ENCODE measurements around the gene SCD5. TPM values are rescaled to one million over a fixed set of nuclear protein-coding genes. Genes with fewer than 3 reads are reported as not detected.

SCD5 gene
- total RNA-seq, 1 experiment from 2014 or later = 24.2 TPM

DNA sequence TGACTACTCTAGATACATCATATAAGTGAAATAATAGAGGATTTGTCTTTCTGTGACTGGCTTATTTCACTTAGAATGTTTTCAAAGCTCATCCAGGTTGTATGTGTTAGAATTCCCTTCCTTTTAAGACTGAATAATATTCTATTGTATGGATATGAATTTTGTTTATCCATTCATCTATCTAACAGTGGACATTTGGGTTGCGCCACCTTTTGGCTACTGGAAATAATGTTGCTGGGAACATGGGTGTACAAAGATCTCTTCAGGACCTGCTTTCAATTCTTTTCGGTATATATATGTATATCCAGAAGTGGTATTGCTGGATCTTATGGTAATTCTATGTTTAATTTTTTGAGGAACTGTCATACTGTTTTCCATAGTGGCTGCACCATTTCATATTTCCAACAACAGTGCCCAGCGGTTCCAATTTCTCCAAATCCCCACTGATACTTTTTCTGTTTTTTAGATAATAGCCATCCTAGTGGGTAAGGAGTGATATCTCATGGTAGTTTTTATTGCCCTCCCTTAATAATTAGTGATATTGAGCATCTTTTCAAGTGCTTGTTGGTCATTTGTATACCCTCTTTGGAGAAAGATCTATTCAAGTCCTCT, 3.4 kb upstream of the SCD5 start:
- peak; percentile 53 for DNase-seq (ENCODE audit: low read depth, low spot score)
- in situ Hi-C loops (cut with HindIII; ENCODE audit: low pct_unique_long_range_greater_than_20kb, low sequenced_read_pairs) = no loop called here

DNA sequence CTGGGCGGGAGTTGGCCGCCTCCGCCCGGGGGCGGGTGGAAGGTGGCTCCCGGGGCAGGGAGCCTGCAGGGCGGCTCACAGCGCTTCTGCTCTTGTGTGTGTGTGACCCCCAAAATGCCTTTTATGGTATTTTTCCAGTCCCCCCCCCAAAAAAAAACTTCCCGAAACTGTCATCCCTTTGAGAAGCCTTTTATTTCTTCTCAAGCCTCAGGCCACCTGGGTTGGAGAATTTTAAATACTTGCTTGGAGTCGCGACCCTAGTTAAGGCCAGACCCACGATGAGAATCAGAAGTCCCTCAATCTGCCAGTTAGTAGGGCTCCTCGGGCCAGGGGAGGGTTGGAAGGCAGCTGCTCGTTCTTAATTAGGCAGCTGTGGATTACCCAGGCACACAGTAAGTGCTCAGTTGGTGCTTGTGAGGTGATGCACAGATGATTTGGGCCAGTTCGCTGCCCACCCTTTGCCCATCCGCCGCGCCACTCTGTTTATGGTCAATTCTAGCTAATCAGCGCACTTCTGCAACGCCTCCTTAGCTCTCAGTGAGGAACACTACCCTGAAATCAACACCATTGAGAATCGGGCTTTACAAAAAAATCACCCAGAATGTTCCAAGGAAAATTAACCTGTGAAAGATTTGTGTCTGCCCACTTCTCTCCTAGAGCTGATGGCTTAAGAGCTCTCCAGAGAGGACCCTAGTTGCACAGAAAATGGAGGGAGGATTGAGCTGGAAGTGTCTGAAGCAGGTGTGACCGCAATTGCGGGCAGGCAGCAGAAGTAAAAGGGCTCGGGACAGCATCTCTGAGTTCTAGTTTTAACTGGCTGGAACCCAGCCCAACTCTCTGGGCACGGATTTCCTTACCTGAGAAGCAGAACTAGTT, 648 bp upstream of the SCD5 start:
- in situ Hi-C loops (cut with HindIII; ENCODE audit: low pct_unique_long_range_greater_than_20kb, low sequenced_read_pairs) = no loop called here
- DNase-seq (ENCODE audit: low read depth, low spot score) = no peak

DNA sequence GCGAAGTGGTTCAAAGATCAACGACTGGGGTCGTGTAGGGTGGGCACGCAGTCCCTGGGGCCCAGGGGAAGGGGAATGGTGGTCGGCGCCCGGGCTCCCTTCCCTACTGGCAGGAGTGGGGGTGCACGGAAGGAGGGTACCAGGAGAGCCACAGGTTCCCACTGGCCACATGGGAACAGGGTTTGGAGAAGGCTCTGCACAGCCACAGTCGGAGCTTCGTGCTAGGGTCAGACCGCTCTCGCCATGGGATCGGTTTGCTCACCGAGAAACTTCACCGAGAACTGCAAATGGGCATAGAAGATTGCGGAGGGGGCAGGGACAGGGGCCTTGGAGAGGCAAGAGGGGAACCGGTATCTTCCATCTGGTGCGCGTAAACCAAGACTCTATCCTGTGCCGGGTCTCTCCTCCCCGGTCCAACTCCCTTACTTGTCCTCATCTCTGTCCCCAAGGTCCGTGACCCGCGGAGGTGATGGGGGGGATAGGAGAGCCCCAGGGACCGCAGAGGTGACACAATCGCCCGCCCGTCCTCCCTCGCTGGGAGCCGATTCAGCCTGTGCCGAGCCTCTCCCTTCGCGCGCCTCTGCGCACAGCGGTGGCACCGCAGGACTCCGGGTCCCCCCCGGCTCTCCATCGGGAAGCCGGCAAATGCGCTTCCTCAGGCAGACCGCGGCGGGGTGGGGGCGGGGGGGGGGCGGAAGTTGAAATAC, 1.0 kb downstream of the SCD5 start:
- no peak for DNase-seq (ENCODE audit: low read depth, low spot score)
- in situ Hi-C loops (cut with HindIII; ENCODE audit: low pct_unique_long_range_greater_than_20kb, low sequenced_read_pairs) = no loop called here

DNA sequence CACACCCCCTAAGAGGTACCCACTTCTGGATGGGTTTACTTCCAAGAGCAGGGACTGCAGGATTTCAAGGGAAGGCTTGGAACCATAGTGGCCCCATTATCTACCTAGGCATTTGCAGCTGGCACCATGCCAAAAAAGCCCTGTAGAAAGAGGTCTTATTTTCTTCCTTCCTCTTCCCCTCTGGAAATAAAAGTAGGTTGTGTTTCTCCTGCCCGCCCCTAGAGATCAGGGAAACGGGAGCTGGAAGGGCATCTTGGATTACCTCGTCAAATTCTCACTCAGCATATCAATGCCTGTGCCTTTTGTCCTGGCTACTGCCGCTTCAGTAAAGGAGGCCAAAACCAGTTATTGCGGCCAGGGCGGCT, 1.6 kb downstream of the SCD5 start:
- in situ Hi-C loops (cut with HindIII; ENCODE audit: low pct_unique_long_range_greater_than_20kb, low sequenced_read_pairs) = no loop called here
- DNase-seq (ENCODE audit: low read depth, low spot score) = peak; percentile 4

DNA sequence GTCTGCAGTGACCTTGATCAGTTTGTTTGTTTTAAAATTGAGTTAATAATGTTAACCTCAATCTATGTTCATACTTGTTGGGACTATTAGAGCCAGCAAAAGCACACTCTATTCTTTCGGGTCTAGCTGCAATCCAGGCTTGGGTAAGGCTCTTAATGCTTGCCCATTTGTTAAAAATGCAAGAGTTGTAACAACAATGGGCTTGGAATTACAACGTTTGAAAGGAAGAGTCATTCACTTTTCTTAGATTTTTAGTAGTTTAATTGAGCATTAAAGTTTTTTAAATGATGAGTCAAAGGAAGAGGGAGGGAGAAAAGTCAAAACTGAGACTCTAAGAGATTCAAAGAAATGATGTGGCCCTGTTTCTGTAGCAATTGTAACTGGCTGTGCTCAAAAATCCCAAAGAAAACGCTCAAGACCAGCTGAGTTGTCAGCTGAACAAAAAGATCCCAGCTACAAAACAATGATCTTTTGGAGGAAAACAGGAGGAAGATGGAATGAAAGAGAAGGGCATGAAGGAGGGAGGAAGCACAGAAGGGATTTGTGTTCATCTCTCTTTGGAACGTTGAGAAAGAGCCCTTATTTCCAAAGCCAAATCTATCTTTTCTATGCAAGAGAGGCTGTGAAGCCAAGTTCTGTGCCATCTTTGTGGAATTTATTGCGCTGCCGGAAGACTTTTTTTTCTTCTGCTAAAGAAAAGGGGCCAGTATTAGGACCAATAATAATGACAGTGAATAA, 5.5 kb downstream of the SCD5 start:
- in situ Hi-C loops (cut with HindIII; ENCODE audit: low pct_unique_long_range_greater_than_20kb, low sequenced_read_pairs) = no loop called here
- DNase-seq (ENCODE audit: low read depth, low spot score) = peak; percentile 74

DNA sequence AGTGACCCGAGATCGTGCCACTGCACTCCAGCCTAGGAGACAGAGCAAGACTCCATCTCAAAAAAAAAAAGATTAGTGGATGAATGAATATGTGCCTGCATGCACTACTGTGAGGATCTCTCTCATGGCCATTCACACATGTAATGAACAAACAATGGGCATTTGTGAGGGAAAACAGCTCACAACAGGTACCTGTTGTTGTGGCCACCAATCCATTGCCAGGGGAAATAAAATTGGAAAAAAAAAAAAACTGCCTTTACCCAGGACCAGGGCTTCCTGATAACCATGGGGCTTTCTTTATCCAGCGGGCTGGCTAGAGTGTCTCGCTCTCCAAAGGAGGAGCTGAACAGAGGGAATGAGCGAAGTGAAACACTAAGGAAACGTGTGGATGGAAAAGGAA, 7.4 kb downstream of the SCD5 start:
- no peak for DNase-seq (ENCODE audit: low read depth, low spot score)
- in situ Hi-C loops (cut with HindIII; ENCODE audit: low pct_unique_long_range_greater_than_20kb, low sequenced_read_pairs) = no loop called here

DNA sequence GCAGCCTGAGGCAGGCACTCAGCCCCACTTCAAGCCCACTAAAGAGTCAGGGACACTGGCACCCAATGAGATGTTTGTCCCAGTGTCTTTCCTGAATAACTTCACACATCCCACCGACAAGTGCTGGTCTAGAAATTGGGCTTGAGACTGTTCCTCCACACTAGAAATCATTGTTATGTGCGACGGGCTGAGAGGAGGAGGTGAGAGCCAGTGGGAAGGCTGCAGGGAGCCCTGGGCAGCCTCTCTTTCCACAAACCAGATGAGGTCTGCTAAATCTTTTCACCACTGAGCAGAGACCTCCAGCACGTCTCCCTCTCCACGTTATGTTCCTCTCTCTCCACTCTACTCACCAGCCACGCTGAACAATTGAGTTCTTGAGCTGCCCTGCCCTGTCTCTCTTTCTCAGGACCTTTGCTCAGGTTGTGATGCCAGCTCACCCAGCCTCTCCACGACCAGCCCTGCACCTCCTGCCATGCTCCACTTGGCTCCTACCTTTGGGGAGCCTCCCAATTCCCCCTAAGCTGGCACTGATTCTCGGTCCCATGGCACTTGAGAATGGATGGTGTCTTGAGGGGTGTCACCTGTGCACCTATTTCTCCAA, 8.4 kb downstream of the SCD5 start:
- in situ Hi-C loops (cut with HindIII; ENCODE audit: low pct_unique_long_range_greater_than_20kb, low sequenced_read_pairs) = no loop called here
- DNase-seq (ENCODE audit: low read depth, low spot score) = no peak

DNA sequence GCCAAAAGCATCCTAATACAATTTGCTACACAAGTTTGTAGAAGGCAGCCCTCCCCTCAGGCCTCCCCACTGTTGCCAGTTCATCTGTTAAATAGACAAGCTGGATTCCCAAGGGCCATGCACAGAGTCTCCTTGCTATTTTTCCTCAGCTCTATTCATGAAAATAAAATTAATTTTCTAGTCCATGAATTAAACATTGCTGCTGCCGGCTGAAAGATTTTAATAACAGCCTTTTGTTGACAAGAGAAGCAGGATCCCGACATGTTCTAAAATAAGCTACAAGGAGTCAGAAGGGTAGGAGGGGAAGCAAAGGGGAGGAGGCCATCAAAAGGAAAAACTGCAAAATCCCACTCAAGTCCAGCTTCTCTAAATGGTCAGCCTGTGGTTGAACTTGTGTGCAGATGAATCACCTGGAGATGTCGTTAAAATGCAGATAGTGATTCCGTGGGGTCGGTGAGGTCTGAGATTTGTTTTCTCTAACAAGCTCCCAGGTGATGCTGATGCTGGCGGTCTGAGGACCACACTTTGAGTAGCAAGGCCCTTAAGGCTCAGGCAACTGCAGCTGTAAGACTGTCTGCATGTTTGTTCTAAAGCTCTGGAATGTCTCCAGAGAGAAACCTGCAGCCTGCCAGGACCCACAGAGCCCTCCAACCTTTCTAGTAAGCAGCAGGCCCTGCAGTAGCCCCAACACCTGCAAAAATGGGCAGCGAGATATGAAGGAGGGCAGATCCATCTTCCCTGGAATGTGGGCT, 9.4 kb downstream of the SCD5 start:
- in situ Hi-C loops (cut with HindIII; ENCODE audit: low pct_unique_long_range_greater_than_20kb, low sequenced_read_pairs) = no loop called here
- DNase-seq (ENCODE audit: low read depth, low spot score) = no peak

DNA sequence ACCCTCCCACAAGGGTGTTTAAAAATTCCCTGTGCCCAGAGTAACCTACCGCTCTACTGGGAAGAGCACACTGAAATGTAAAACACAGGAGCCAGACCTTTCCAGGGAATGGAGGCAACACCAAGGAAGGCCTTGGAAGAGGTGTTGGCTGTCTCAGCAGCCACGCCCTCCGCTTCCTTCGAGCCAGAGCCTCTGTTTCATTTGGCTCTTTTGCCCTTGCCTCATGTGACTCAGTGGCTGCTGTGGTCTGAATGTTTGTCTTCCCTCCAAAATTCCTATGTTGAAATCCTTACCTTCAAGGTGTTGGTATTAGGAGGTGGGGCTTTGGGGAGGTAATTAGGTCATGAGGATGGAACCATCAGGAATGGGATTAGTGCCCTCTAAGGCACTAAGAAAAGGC, 11.3 kb downstream of the SCD5 start:
- DNase-seq (ENCODE audit: low read depth, low spot score) = no peak
- in situ Hi-C loops (cut with HindIII; ENCODE audit: low pct_unique_long_range_greater_than_20kb, low sequenced_read_pairs) = no loop called here

DNA sequence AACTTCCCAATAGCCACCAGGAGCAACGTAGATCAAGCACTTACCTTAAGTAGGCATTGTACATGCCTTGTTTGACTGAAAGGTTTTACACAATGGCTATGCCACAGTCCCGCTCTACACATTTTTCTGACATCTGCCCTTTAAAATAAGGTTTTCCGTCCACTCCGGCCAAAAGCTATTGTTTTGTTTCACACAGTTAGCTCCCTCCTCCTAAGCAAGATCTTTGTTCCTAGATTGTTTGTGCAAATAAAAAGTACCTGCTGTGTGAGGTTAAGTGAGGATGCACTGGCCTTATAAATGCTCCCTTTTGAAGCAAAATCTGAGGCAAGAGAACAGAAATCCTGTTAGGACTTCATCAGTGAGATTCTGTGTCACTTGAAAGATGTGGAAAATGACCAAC, 11.8 kb downstream of the SCD5 start:
- no peak for DNase-seq (ENCODE audit: low read depth, low spot score)
- in situ Hi-C loops (cut with HindIII; ENCODE audit: low pct_unique_long_range_greater_than_20kb, low sequenced_read_pairs) = no loop called here

DNA sequence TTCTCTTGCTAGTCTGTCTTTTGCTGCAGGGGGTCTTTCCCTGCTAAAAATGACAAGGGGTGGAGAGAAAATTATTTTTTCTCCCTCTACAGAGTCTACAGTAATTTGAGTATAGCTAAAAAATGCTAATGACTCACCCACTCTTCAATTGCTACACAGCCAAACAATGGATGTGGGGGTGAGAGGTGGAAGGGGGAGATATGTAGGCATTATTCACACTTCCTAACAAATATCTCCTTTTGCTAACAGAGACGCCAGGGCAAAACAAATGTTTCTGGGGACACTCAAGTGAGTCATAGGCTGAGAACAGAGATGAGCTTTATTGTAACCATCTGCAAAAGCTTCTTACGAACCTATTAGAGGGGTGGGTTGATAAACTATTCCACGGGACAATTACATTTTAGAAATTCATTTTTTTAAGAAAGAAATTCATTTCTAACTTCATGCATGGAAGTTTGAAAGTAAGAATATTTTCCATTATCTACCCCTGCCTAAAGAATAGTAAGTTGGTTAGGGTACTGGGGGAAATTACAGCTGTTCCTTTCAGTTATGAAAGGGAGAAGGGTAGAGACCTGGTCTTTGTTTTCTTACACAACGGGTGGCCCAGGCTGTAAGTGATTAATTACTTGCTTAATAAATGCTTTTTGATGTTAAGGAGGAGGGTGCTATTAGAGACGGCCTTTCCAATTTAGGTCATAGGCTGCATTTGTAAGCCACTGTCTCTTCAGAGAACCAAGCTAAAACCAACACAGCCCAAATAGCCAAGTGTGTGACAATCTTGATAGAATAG, 12.8 kb downstream of the SCD5 start:
- DNase-seq (ENCODE audit: low read depth, low spot score) = peak; percentile 2
- in situ Hi-C loops (cut with HindIII; ENCODE audit: low pct_unique_long_range_greater_than_20kb, low sequenced_read_pairs) = no loop called here

DNA sequence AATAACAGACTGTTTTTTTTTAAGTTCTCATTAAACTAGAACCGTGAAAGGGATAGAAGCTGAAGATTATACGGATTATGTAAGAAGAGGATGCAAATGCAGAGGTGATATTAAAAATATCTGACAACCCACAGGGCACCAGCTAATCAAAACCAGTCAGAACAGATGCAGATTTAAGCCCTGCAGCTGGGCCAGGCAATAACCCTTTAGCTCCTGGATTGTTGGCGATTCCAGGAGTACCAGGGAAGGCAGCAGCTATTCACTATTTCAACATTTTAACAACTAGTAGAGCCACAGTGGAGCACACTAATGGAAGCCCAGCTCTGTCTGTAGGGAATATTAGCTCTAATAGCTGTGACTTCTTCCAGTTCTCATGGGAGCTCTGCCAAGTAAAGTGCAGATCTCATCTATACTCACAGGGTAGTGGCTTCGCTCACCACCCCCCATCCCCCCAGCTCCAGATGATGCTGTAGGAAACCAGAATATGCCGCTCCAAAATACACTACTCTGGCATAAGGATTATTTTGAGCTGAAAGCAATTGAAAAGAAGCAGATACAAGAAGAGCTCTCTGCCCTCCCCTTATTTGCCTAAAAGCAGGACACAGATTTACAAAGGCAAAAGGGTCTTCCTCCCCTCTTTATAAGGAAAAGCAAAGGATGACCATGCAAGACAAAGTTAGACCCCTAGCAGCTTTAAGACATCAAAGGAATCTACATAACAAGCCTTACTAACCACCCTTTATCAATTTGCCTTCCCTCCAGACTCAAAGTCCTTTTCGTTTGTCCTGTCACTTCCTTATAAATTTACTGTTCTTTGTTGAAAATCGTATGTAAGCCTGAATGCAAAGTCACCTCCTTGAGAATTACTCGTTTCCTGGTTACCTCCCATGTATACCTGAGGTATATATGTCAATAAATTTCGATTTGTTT, 13.7 kb downstream of the SCD5 start:
- no peak for DNase-seq (ENCODE audit: low read depth, low spot score)
- in situ Hi-C loops (cut with HindIII; ENCODE audit: low pct_unique_long_range_greater_than_20kb, low sequenced_read_pairs) = no loop called here

DNA sequence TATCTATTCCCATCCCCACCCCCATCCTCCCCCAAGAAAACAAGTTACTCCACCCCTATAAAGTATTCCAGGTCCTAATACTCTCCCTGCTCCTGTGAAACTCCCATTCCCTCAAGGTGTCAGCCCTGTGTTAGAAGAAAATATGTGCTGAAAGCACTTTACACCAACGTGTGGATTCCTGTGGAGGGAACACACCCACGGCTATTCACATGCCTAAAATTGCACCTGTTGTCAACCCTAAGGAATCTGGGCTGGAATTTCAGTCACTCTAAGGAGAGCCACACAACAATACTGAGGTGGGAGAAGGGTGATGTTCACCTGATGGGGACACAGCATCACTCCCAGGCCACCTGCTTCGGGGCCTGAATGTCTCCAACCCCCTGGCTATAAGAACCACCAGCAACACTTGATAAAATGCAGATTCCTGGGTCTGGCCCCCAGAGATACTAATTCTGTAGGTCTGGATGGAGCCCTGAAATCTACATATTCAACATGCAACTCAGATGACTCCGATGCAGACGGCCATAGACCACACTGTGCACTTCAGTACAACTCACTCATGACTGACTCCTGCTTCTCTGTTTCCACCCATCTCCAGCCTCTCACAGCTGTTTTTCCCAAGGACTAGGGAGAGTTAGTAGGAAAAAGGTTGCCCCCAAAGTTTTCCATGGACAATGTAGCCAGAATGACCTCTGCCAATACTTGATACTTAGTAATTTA, 15.8 kb downstream of the SCD5 start:
- in situ Hi-C loops (cut with HindIII; ENCODE audit: low pct_unique_long_range_greater_than_20kb, low sequenced_read_pairs) = no loop called here
- DNase-seq (ENCODE audit: low read depth, low spot score) = no peak

DNA sequence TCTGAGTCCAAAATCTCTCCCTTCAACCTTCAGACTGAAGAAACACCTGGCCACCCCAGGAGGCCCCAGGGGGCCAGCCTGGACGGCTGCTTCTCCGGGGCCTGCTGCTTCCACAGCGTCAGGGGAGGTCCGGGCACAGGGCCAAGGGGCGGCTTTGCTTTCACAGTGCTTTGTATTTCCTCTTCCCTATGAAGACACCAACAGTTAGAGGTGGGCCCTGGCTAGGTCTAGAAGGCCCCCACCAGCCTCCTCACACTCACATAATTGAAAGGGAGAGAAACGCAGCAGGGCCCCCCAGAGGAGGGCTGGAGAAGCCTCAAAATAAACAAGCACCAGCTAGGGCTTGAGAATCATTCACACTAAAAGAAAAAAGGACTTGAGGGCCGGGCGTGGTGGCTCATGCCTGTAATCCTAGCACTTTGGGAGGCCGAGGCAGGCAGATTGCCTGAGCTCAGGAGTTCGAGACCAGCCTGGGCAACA, 17.8 kb downstream of the SCD5 start:
- in situ Hi-C loops (cut with HindIII; ENCODE audit: low pct_unique_long_range_greater_than_20kb, low sequenced_read_pairs) = no loop called here
- DNase-seq (ENCODE audit: low read depth, low spot score) = peak; percentile 6
